Fibroblast of skin of left biceps (primary cell): ENCODE measurements around the gene PPAT.

Experiments
- DNase-seq, 2 experiments: peaks; one replicate each; pipeline ENCODE4 v3.0.0-alpha.2; 2013; ENCODE audit warnings: low read depth in 2 of 2

PPAT gene

GRCh38 chr4:56434599-56435139, 746 bp downstream of the PPAT start:
- no peak for DNase-seq

GRCh38 chr4:56433280-56433679, 2.1 kb downstream of the PPAT start:
- DNase-seq: no peak

DNA sequence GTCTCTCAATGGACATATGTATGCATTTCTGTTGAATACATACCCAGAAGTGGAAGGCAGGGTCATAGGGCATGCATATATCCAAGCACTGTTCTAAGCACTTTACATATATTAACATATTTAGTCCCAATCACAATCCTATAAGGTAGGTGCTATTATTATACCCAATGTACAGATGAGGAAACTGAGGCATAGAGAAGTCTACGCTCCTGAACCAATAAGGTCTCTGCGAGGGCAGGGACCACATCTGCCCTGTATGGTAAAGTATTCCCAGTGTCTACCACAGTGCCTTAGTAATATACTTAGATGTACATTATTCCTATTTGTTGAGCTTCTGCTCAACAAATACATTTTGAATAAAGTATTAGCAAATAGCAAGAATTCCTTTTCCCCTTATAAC, 5.2 kb downstream of the PPAT start:
- no peak for DNase-seq

DNA sequence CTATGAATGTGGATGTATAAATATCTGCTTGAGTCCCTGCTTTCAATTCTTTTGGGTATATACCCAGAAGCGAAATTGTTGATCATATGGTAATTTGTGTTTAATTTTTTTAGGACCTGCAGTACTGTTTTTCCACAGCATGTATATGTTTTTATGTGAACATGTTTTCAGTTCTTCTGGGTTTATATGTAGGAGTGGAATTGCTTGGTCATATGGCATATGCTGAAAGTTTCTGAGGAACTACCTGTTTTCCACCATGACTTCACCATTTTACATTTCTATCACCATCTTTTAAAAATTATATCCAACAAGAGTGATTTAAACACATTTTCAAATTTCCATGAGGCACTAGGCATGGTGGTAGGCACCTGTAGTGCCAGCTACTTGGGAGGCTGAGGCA, 8.2 kb downstream of the PPAT start:
- DNase-seq: no peak

- no peak for DNase-seq
Observed at GRCh38 chr4:56426273-56426672, 9.1 kb downstream of the PPAT start.

GRCh38 chr4:56425518-56425917, 9.9 kb downstream of the PPAT start:
- DNase-seq: no peak

DNA sequence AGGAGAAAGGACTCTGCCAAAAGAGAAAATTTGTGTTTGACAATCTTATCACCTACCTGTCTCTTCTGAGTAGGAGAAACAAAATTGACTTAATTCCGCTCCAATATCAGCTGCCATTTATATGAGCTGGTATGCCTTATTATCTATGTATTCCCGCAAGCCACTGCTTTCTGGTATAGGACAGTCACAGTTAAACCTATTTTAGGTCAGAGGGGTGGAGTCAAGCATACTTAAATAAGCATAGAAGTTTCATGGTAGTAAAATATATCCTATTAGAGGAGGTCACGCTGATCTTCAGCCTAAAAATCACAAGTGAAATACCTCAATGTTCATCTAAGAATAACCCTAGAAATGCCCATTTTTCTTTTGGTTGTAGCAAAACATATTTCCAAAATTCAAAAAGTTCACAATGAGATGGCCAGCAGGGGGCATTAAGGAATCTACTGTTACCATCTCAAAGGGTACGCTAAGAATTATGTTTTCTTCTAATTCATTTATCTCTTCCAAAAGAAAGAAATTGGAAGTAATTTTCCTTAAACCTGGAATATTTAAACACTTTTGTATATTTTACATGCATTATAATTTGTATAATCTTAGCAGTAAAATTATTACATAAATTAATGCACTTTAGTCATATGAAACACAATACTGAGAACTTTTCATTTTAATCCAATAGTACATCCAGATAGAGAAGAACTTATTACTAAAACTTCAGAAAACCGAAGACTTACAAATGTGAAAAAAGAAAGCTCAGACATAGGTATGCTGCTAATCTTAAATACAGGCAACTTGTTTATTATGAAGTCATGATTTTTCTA, 10.5 kb downstream of the PPAT start:
- no peak for DNase-seq

DNA sequence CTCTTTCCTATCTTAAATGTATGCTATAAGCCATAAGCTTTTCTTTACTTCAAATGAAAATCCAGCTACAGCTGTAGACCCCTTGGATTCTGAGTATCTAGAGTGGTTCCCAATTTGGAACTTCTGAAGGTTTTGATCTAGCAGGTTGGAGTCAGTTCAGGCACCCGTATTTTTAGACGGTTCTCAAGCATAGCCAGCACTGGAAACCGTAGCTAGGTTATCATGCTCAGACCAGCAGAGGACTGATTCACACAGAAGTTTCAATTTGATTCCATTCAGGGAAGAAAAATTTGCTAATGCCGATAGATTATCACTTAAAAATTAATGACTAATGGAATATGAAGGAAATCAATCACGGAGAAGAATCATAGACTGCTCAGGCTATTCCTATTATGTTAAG, 11.2 kb downstream of the PPAT start:
- DNase-seq: no peak

DNA sequence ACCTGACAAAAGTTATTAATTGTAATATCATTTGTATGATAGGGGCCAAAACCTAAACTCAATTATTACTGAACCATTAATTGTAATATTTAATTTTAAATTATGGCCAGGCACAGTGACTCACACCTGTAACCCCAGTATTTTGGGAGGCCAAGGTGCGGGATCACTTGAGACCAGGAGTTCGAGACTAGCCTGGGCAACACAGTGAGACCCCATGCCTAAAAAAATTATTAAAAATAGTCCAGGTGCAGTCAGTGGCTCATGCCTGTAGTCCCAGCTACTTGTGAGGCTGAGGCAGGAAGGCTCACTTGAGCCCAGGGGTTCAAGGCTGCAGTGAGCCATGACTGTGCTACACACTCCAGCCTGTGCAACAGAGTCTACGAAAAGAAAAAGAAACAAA, 18.0 kb downstream of the PPAT start:
- no peak for DNase-seq

GRCh38 chr4:56416349-56416748, 19.1 kb downstream of the PPAT start:
- no peak for DNase-seq

- peak in 1 of 2 experiments; percentile 18 for DNase-seq
Observed at GRCh38 chr4:56414135-56414670, 21.2 kb downstream of the PPAT start.

GRCh38 chr4:56410247-56411062, 25.0 kb downstream of the PPAT start:
- peak; percentile 96 to 97 for DNase-seq

DNA sequence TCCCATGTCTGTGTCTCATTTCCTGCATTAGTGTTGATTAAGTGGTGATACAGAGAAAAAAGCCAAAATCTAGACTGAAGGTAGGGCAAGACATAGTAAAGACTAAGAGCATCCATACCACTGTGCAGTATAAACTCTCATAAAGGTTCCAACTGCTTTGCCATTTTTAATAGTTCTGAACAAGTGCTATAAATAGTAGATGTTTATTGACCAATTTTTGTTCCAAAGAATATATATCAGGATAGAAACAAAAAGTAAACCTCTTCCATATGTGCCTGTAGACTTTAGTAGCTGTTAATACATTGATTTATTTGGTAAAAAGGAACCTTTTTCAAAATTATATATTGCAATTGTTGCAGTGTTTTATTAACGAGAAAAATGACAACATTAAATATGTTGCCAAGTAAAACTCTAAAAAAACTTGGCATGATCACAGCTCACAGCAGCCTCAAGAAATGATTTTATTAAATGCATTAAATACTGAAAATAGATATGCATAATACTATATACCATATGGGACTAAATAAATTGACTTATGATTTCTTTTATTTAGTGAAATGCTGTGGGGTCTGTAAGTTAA, 25.8 kb downstream of the PPAT start:
- DNase-seq: no peak

DNA sequence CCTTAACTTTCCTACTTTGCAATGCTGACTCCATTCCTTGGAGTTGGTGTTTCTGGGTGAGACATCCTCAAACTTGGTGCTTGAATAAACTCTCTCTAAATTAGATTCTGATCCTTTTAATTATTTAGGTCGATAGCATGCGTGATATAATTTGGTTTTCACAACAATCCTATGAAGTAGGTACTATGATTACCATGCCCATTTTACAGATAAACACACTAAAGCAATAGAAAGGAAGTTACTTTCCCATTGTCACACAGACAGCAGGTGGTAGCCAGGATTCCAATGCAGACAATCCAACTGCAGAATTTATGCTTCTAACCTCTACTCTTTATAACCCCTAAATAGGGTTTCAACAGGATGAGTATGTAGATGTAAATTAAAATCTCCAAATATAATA, 26.4 kb downstream of the PPAT start:
- DNase-seq: no peak

GRCh38 chr4:56406151-56406550, 29.3 kb downstream of the PPAT start:
- DNase-seq: no peak

GRCh38 chr4:56405016-56405415, 30.4 kb downstream of the PPAT start:
- DNase-seq: no peak

DNA sequence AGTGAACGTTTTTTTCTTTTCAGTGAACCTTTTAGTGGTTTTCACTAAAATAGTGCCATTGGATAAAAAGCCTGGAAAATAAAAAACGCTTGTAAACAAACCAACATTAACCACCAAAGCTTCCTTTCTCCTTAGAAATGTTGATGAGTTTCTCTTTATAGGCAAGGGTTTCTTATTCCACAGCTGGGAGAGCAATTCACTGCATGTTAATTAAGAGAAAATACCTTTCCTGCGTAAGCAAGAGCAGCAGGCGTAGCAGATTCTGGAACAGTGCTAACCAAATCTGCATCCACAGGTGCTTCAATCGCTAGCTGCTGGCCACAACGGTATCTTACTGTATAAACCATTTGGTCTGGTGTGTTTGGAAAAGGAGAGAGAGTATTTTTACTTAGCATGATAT, 34.9 kb downstream of the PPAT start:
- DNase-seq: no peak

DNA sequence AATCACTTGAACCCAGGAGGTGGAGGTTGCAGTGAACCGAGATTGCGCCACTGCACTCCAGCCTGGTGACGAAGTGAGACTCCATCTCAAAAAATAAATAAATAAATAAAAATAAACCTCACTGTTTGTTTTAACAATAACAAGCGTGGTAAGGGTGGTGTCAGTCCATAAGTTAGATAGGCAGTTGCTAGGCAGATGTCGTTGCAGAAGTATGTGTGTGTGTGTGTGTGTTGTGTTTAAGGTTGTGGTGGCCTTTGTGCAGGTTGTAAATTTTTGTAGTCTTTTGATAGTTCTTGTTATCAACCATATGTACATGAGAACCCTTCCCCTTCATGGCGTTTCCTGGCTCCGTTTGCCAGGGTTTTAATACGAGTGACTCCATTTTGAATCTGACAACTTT, 44.1 kb downstream of the PPAT start:
- DNase-seq: no peak

DNA sequence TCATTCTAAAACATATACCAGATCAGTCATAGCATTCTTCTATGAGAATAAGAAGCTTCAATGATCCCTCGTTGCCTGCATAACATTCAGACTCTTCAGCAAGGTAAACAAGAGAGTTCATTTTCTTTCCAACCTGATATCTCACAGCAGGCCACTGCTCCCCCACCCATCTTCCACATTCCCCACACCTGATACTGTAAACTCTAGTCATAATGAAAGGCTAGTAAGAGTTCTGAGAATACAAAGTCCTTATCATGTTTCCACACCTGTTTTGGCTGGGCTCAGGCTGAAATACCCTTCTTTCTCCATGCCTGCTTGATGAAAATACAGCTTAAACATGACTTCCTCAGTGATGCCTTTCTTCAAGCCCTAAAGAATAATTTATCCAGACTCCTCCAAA, 45.9 kb downstream of the PPAT start:
- DNase-seq: no peak

DNA sequence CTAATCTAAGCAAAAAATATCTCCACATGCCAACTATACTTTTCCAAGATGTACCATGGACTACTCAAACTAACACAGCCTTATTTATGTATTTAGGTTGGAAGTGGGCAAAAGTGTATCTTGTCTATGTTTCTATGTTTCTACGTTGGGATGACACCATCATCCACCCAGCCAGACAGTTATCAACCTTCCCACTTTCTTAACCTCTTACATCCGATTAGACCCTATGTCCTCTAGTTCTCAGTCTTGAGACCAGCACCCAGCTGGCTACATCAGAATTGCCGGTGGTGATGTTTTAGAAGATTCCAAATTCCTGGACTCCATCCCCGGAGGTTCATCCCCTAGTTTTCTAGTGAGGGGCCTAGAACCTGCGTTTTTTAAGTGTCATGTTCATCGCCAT, 47.1 kb downstream of the PPAT start:
- DNase-seq: no peak

- DNase-seq: peak; percentile 84 to 88
Observed at GRCh38 chr4:56387023-56388001, 48.1 kb downstream of the PPAT start, which contains the start of gene AASDH. AASDH (minus strand) TSS chr4:56387491; CDS start chr4:56384299, 3,192 bp downstream.
